Hematopoietic multipotent progenitor cell treated with erythropoietin and hydrocortisone succinate and interleukin-3 and kit ligand, for 17 days (in vitro differentiated cells): ENCODE data around the gene CUX1.
A peak's percentile ranks its signal among the peaks of the same experiment; 100 is the strongest.

Experiments used
- DNase-seq: peaks from one replicate; pipeline ENCODE4 v3.0.0-alpha.2; 2015; ENCODE audit warnings: low spot score

The CUX1 gene

GRCh38 chr7:102073931-102074880 is 256.8 kb downstream of the CUX1 start:
- no peak for DNase-seq

- no peak for DNase-seq
Measured at GRCh38 chr7:102075126-102075525, 257.7 kb downstream of the CUX1 start.

GRCh38 chr7:102075553-102076135 is 258.2 kb downstream of the CUX1 start:
- DNase-seq = no peak

- no peak for DNase-seq
Measured at GRCh38 chr7:102077081-102077480, 259.7 kb downstream of the CUX1 start.

GRCh38 chr7:102079140-102080018 is 262.0 kb downstream of the CUX1 start:
- no peak for DNase-seq

GRCh38 chr7:102080019-102080433 is 262.6 kb downstream of the CUX1 start:
- DNase-seq = no peak

- peak; percentile 43 for DNase-seq
Measured at GRCh38 chr7:102080434-102081243, 263.2 kb downstream of the CUX1 start.

GRCh38 chr7:102081244-102081627 is 263.8 kb downstream of the CUX1 start:
- DNase-seq = no peak

GRCh38 chr7:102082693-102083368 is 265.4 kb downstream of the CUX1 start:
- no peak for DNase-seq

GRCh38 chr7:102085218-102085772 is 267.9 kb downstream of the CUX1 start:
- no peak for DNase-seq

GRCh38 chr7:102089175-102090098 is 272.0 kb downstream of the CUX1 start:
- DNase-seq = no peak

GRCh38 chr7:102093599-102094315 is 276.3 kb downstream of the CUX1 start:
- no peak for DNase-seq

GRCh38 chr7:102094316-102094650 is 276.9 kb downstream of the CUX1 start:
- no peak for DNase-seq

- no peak for DNase-seq
Measured at GRCh38 chr7:102095321-102096011, 278.0 kb downstream of the CUX1 start.

- no peak for DNase-seq
Measured at GRCh38 chr7:102096012-102096332, 278.5 kb downstream of the CUX1 start.

- DNase-seq = no peak
Measured at GRCh38 chr7:102096706-102097427, 279.4 kb downstream of the CUX1 start.

- no peak for DNase-seq
Measured at GRCh38 chr7:102097601-102098161, 280.3 kb downstream of the CUX1 start.

- DNase-seq = no peak
Measured at GRCh38 chr7:102098986-102099385, 281.6 kb downstream of the CUX1 start.
